CD4-positive, alpha-beta T cell treated with Interleukin-4 for 4 hours (primary cell): ENCODE measurements around the gene PRR13.
"Not testable (repeated sequence)": the region's sequence is repeated elsewhere in the genome, so short reads cannot be mapped to it uniquely, and the experiment has no call there.

ENCODE experiments used
- DNase-seq: peaks from one replicate; pipeline ENCODE4 v3.0.0-alpha.2; 2020

The PRR13 gene

DNA sequence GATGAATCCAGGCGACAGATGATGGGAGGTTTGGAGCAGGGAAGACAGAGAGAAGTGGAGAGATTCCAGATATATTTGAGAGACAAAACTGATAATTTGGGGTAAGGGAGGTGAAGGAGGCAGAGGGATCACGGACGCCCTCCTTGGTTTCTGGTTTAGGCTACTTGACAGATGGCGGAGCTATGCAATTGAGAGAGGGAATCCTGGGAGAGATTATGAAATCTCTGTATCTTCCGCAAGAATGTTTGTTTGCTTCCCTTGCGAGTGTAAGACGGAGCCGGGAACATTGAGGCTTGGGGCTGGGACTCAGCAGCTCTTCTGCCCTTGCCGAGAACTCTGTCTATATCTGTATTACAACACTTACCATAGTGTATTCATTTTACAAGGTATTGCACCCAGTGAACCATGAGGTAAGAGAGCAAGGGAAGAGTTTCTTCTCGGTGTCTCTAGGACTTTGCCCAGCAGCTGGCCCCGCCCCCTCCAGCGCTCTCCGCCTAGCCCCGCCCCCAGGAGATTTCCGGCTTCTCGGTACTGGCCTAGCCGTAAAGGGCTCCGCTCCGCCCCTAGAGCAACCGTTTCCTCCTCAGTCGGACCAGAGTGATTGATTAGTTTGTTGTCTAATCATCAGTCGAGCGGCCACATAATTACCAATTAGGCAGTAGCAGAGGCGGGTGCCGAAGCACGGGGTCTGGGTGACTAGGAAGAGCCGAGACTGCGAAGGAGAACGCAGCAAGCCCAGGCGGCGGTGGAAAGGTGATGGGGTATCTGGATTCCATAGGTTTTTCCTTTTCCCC, at the start of gene PRR13:
PRR13 (plus strand) TSS at position 695 of the 794 bp plus-strand sequence. CDS start 981 bp downstream, outside the sequence.
- peak; percentile 100 for DNase-seq

DNA sequence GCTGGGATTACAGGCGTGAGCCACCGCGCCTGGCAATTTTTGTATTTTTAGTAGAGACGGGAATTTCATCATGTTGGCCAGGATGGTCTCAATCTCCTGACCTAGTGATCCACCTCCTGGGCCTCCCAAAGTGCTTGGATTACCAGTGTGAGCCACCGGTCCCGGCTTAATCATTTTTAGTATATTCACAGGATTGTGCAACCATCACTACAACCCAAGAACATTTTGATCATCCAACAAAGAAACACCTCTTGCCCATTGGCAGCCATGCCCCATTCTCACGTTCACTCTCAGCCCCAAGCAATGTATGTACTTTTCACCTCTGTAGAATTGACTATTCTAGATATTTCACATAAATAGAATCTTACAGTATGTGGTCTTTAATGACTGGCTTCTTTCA, 41.6 kb upstream of the PRR13 start:
- no peak for DNase-seq

DNA sequence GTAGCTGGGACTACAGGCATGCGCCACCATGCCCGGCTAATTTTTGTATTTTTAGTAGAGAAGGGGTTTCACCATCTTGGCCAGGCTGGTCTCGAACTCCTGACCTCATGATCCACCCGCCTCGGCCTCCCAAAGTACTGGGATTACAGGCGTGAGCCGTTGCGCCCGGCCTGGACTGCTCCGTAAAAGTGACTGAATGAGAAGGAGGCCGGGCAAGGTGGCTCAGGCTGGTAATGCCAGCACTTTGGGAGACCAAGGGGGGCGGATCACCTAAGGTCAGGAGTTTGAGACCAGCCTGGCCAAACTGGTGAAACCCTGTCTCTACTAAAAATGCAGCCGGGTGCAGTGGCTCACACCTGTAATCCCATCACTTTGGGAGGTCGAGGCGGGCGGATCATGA, 39.2 kb upstream of the PRR13 start:
- not testable (repeated sequence) for DNase-seq

DNA sequence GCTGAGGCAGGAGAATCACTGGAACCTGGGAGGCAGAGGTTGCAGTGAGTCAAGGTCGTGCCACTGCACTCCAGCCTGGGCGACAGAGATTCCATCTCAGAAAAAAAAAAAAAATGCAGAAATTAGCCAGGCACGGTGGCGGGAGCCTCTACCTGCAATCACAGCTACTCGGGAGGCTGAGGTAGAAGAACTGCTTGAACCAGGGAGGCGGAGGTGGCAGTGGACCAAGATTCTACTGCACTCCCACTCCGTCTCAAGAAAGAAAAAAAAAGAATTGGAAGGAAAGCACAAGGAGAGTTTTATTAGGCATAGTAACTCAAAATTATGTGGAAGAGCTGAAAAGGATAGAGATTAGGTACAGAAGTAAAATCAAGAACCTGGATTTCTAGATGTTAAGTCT, 38.7 kb upstream of the PRR13 start:
- no peak for DNase-seq

DNA sequence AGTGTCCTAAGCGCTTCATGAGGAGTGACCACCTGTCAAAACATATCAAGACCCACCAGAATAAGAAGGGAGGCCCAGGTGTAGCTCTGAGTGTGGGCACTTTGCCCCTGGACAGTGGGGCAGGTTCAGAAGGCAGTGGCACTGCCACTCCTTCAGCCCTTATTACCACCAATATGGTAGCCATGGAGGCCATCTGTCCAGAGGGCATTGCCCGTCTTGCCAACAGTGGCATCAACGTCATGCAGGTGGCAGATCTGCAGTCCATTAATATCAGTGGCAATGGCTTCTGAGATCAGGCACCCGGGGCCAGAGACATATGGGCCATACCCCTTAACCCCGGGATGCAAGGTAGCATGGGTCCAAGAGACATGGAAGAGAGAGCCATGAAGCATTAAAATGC, 30.6 kb upstream of the PRR13 start:
- DNase-seq, result no peak

GRCh38 chr12:53413485-53414204, 27.9 kb upstream of the PRR13 start:
- DNase-seq, result no peak

DNA sequence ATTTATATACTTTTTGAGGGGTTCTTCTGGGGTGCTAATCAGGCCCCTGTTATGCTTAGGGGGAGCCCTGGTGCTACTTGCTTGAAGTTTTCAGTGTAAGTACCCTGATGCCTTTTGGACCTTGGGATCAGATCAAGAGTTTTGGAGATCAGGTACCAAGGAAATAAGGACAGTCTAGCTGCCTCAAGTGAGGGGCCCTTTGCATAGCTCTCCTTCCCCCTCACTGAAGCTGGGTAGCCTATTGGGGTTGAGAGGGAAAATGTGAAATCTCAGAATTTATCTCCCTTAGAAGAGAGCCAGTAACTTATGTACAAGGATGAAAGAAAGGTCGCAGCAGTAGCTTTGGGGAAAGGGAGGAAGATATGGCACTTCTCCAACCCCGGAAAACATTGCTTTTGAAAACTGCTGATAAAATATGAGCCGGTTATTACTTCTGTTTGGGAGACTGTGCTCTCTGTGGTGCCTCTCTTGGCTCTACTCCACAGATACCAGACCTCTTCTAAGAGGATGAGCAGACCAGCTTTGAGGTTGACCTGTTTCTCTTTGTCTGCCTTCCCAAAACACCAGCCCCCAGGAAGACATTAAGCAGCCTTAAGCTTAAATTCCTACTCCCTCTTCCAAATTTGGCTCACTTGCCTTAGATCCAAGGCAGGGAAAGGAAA, 26.6 kb upstream of the PRR13 start:
- DNase-seq, result no peak

GRCh38 chr12:53415752-53416389, 25.7 kb upstream of the PRR13 start:
- not testable (repeated sequence) for DNase-seq

DNA sequence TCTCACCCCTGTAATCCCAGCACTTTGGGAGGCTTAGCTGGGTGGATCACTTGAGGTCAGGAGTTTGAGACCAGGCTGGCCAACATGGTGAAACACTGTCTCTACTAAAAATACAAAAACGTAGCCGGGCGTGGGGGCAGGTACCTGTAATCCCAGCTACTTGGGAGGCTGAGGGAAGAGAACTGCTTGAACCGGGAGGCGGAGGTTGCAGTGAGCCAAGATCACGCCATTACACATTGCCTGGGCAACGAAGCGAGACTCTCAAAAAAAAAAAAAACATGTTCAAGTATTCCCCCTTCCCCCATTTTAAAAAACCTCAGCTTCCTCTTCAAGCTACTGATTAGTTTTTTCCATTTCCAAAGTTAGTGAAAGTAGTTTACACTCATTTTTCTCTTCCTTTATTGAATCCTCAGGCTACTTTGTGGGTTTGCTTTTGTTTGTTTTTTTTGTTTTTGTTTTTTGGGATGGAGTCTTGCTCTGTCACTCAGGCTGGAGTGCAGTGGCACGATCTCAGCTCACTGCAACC, 24.2 kb upstream of the PRR13 start:
- DNase-seq, result not testable (repeated sequence)

- DNase-seq, result no peak
Measured at GRCh38 chr12:53418221-53418620, 23.3 kb upstream of the PRR13 start.

DNA sequence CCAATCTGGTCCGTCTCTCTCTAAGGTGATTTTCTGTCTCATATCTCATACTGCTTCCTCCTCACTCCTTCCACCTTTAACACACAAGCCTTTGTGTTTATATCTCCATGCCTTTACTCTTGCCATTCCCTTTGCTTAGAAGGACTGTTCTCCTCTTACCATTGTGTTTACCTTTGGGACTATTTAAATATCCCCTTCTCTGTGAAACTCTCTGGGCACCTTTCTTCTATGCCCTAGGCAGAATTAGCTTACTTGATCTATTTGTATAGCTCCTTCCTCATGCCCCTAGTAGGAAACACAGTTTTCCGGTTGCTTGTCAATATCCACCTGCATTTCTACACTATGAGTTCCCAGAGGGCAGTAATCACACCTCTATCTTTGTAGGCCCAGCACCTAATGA, 21.8 kb upstream of the PRR13 start:
- no peak for DNase-seq

- not testable (repeated sequence) for DNase-seq
Measured at GRCh38 chr12:53422247-53422646, 19.3 kb upstream of the PRR13 start.

- DNase-seq, result no peak
Measured at GRCh38 chr12:53423597-53423996, 17.9 kb upstream of the PRR13 start, which contains the start of gene AMHR2. Gene AMHR2 (plus strand): TSS chr12:53423855. CDS start chr12:53423935, 80 bp downstream.

- DNase-seq, result no peak
Measured at GRCh38 chr12:53424626-53425514, 16.7 kb upstream of the PRR13 start.

- no peak for DNase-seq
Measured at GRCh38 chr12:53425515-53426150, 15.9 kb upstream of the PRR13 start.

DNA sequence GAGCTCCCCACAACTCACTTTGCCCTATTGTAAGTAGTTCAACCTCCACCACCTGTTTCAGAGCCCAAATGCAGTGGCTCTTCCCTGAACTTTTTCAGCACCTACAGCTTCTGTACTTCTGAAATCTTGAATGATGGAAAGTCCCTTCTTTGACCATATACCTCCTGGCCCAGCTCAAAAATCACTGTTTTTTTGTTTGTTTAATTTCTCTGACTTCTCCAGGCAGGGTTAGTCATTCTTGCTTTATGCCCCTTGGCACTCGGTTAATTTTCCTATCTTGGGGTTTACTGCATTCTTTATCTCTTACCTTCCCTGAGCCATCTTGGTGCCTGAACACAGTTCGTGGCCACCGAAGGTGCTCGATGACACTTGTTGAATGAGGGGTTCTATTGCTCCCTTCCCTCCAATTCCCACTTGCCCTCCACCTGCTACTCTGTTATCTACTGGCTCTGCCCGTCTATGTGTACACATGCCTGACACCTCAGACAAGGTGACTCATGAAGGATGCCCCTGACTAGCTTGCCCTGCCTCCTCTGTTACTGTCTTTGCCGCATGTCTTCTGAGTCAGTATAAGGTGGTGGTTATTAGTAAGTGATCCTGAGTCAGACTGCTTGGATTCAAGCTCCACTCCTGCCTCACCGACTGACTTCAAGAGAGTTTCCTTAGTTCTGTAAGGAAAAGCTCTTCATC, 13.5 kb upstream of the PRR13 start:
- peak; percentile 30 for DNase-seq

DNA sequence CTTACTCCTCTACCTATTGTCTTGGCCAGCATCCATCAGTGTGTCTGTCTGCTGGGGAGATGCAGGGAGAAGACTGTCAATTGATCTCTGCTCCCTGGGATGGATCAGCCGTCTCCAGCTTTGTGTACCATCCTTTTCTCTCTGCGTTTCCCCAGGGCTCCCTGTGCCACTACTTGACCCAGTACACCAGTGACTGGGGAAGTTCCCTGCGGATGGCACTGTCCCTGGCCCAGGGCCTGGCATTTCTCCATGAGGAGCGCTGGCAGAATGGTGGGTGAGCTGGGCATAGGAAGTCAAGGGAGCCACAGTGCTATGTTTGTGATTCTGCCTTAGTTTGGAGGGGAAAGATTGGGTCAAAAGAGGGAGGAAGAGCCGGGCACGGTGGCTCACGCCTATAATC, 12.8 kb upstream of the PRR13 start:
- no peak for DNase-seq

- no peak for DNase-seq
Measured at GRCh38 chr12:53430116-53430515, 11.4 kb upstream of the PRR13 start.

GRCh38 chr12:53431187-53431586, 10.3 kb upstream of the PRR13 start:
- DNase-seq, result no peak

DNA sequence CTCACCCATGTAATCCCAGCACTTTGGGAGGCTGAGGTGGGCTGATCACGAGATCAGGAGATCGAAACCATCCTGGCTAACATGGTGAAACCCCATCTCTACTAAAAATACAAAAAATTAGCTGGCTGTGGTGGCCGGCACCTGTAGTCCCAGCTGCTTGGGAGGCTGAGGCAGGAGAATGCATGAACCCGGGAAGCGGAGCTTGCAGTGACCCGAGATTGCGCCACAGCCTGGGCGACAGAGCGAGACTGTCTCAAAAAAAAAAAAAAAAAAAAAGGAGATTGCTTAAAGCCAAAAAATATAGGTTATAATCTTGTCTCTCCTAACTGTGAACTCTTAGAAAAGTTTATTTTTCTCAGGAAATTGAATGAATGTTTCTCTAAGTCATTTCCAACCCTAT, 6.2 kb upstream of the PRR13 start:
- not testable (repeated sequence) for DNase-seq

GRCh38 chr12:53439582-53439981, 2.0 kb upstream of the PRR13 start:
- not testable (repeated sequence) for DNase-seq
